ENCODE data around the gene DISP3. TPM values are rescaled to one million over a fixed set of nuclear protein-coding genes. Genes with fewer than 3 reads are reported as not detected.

The DISP3 gene
- total and polyA plus RNA-seq, 9 of the 15 experiments (the other 6 are each of a cell fraction or from before 2014, with no cell fraction given) = 0.03 to 0.19 (median 0.15) TPM; not detected in 5

- TF ChIP-seq ATF2 (CRISPR knock-in tag; IDR thresholded peaks at IDR 0.05) (no peak), TAF9B (IDR thresholded peaks at IDR 0.05; ENCODE audit: partially characterized antibody) (no peak), ZNF347 (CRISPR knock-in tag; IDR thresholded peaks at IDR 0.05; ENCODE audit: low read depth) (no peak), EHMT2 (IDR thresholded peaks at IDR 0.05) (peak; percentile 62), JUNB (CRISPR knock-in tag; conservative IDR thresholded peaks at IDR 0.05) (no peak), ZNF561 (CRISPR knock-in tag; conservative IDR thresholded peaks at IDR 0.05) (no peak), ZNF507 (tag; conservative IDR thresholded peaks at IDR 0.05) (peak; percentile 34; the same call in 1 of the 2 replicates), STAT5A (IDR thresholded peaks at IDR 0.05; ENCODE audit: borderline replicate concordance, low read length) (no peak)
These were observed 26.9 kb downstream of the DISP3 start (continued) for GRCh38 chr1:11505591-11506538.

- H3K36me3 ChIP-seq (ENCODE audit: control insufficient read depth, insufficient read depth, low read length) = no peaks in the 10 kb centered on the region
- H3K79me2 ChIP-seq (ENCODE audit: control insufficient read depth, insufficient read depth, low read length) = no peaks in the 10 kb centered on the region
- in situ Hi-C loops (cut with MboI) = no loop called here
- ATAC-seq (no peak), DNase-seq (ENCODE audit: extremely low read depth in 1 of 4, low spot score in 3 of 4) (no peak), FAIRE-seq (no peak)
- no peak overlapping the region for H3K27ac ChIP-seq (ENCODE audit: extremely low read depth, low read depth, low read length)
- ChIA-PET POLR2A (no interaction called here), CTCF (ENCODE audit: low intra/inter-chr PET ratio) (interaction anchor here (0.7 kb wide), 1 partner anchor 580 kb away, joined by 4 read pairs; no protein-coding TSS in a partner anchor)
- no peak overlapping the region for H3K4me3 ChIP-seq
- no peaks in the 10 kb centered on the region for H3K9me3 ChIP-seq (replicated peaks; ENCODE audit: control insufficient read depth, insufficient read depth, low read depth, low read length)
- H2AFZ ChIP-seq (ENCODE audit: low read depth, low read length) = no peak overlapping the region
- H3K9ac ChIP-seq (ENCODE audit: insufficient read depth in 1 of 2, low read depth in 2 of 2, low read length in 2 of 2) = no peak overlapping the region
- no peak overlapping the region for H3K4me2 ChIP-seq (ENCODE audit: insufficient read depth, low read length)
- no peaks in the 10 kb centered on the region for H3K4me1 ChIP-seq (replicated peaks in 1 of 2; ENCODE audit: control insufficient read depth in 2 of 2, insufficient read depth in 2 of 2, low read length in 2 of 2)
- H3K27me3 ChIP-seq (ENCODE audit: control insufficient read depth in 2 of 2, insufficient read depth in 2 of 2, low read length in 2 of 2) = no peaks in the 10 kb centered on the region
- WGBS (ENCODE audit: insufficient coverage, low coverage, missing lambda C conversion rate) = 0% methylated on average over 2 of the region's 2 CpGs
- intact Hi-C loops (cut with micrococcal nuclease) = no loop called here
- no peaks in the 10 kb centered on the region for H3K9me1 ChIP-seq (ENCODE audit: control insufficient read depth, insufficient read depth, low read length)
- no TSS peak for BruUV-seq (replicated peaks)
- no peaks in the 10 kb centered on the region for H4K20me1 ChIP-seq (replicated peaks; ENCODE audit: control insufficient read depth, insufficient read depth, low read length)
- TF ChIP-seq SMARCC2 (IDR thresholded peaks at IDR 0.05; ENCODE audit: low read depth) (no peak), SIN3A (IDR thresholded peaks at IDR 0.05; ENCODE audit: borderline replicate concordance in 2 of 2, control insufficient read depth in 1 of 2, low read depth in 2 of 2, low read length in 2 of 2) (no peak), GABPA (tag; conservative IDR thresholded peaks at IDR 0.05; ENCODE audit: low read depth) (no peak), ZNF232 (CRISPR knock-in tag; IDR thresholded peaks at IDR 0.05) (no peak), HMBOX1 (IDR thresholded peaks at IDR 0.05) (no peak), ZNF57 (CRISPR knock-in tag; IDR thresholded peaks at IDR 0.05) (no peak), ZNF584 (CRISPR knock-in tag; IDR thresholded peaks at IDR 0.05; ENCODE audit: low read depth) (no peak), HOMEZ (CRISPR knock-in tag; IDR thresholded peaks at IDR 0.05) (no peak)
These were observed 28.4 kb downstream of the DISP3 start for GRCh38 chr1:11507309-11507708.
